ENCODE data around the gene MICALL1.

DNA sequence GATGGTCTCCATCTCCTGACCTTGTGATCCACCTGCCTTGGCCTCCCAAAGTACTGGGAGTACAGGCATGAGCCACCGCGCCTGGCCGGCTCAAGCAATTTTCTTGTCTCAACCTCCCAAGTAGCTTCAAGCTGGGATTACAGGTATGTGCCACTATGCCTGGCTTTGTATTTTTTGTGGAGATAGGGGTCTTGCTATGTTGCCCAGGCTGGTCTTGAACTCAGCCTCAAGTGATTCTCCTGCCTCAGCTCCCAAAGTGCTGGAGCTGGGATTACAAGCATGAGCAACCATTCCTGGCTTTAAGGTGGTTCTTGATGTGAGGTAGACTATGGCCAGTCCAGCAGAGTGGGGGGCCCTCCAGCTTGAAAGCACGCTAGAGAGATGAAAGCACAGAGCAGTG, 55.0 kb downstream of the MICALL1 start:
- TF ChIP-seq EGR1 (IDR thresholded peaks at IDR 0.05), result no peak
- TF ChIP-seq TAF1 (IDR thresholded peaks at IDR 0.05; ENCODE audit: low read depth), result no peak
- TF ChIP-seq EP300 (IDR thresholded peaks at IDR 0.05; ENCODE audit: borderline replicate concordance), result no peak
- no peak for TF ChIP-seq RAD21 (IDR thresholded peaks at IDR 0.05; ENCODE audit: low read depth)
